ENCODE data around the gene HSPBAP1.
"Not testable (repeated sequence)": the region's sequence is repeated elsewhere in the genome, so short reads cannot be mapped to it uniquely, and the experiment has no call there.

DNA sequence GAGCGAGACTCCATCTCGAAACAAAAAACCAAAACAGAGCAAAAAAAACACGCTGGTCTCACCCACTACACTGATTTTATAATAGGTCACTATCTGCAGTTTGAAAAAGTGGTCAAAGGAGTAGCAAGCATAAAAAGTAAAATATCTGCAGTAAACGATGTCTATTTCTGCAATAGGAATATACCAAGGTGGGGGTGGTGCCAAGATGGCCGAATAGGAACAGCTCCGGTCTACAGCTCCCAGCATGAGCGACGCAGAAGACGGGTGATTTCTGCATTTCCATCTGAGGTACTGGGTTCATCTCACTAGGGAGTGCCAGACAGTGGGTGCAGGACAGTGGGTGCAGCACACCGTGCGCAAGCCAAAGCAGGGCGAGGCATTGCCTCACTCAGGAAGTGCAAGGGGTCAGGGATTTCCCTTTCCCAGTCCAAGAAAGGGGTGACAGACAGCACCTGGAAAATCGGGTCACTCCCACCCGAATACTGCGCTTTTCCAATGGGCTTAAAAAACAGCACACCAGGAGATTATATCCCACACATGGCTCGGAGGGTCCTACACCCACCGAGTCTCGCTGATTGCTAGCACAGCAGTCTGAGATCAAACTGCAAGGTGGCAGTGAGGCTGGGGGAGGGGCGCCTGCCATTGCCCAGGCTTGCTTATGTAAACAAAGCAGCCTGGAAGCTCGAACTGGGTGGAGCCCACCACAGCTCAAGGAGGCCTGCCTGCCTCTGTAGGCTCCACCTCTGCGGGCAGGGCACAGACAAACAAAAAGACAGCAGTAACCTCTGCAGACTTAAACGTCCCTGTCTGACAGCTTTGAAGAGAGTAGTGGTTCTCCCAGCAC, 60.7 kb downstream of the HSPBAP1 start:
- TF ChIP-seq, protein P1, sequence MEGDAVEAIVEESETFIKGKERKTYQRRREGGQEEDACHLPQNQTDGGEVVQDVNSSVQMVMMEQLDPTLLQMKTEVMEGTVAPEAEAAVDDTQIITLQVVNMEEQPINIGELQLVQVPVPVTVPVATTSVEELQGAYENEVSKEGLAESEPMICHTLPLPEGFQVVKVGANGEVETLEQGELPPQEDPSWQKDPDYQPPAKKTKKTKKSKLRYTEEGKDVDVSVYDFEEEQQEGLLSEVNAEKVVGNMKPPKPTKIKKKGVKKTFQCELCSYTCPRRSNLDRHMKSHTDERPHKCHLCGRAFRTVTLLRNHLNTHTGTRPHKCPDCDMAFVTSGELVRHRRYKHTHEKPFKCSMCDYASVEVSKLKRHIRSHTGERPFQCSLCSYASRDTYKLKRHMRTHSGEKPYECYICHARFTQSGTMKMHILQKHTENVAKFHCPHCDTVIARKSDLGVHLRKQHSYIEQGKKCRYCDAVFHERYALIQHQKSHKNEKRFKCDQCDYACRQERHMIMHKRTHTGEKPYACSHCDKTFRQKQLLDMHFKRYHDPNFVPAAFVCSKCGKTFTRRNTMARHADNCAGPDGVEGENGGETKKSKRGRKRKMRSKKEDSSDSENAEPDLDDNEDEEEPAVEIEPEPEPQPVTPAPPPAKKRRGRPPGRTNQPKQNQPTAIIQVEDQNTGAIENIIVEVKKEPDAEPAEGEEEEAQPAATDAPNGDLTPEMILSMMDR (IDR thresholded peaks at IDR 0.05): not testable (repeated sequence)
- TF ChIP-seq POLR2A (IDR thresholded peaks at IDR 0.05): not testable (repeated sequence)
